NCI-H510A (cell line): ENCODE results near the gene PGBD1.
A peak's percentile ranks its signal among the peaks of the same experiment; 100 is the strongest.

ENCODE experiments used
- DNase-seq: peaks from one replicate; lab custom pipeline; 2025; lab: John Stamatoyannopoulos, UW

The PGBD1 gene

DNA sequence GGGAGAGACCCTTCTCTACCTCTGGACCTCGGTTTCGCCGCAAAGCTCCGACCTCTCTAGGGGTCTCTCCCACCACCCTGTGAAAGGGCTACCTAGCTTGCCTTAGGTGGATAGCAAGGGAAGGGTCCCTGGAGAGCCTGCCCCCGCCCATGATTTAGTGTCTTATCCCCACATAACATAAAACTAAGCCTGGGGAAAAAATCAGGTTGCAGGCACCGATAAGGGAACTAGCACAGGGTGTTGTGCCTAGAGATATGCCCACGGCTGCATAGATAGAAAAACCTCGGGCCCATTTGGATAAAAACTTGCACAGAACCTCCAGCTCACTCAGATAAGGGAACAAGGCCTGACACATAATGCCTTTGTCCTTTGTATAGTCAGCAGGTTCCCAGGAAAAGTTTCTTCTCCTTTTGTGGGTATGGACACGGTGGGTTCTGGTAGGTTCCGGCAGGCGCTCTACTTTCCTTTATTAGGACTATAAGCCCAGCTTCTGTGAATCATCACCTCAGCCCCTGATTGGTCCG is 53.7 kb downstream of the PGBD1 start:
- DNase-seq: no peak

DNA sequence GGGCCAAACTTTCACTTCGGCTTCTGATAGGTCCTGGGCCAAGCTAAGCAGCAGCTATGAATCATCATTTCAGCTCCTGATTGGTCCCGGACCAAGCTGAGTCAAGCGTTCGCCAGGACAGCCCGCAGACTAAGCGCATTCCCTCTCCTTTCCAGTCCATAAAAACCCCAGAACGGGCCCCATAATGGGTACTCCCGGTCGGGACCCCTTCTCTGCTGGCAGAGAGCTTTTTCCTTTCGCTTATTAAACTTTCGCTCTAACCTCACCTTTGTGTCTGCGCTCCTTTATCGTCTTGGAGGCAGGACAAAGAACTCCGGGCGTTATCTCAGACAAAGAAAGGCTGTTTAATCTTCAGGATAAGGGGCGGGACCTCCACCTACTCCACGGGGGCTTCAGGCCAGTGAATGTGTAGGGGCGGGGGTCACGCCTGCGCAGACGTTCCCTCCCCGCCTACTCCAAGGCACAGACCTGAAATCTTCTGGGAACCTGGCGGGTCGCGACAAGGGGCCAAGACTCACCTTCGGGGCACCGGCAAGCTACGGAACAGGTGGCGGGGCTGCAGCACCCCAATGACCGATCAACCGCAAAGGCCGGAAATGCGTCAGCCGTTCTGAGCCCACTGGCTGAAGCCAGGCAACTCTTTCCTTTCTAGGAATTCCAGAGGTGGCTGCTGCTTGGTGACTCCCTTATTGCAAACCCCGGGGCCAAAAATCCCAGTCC is 54.4 kb downstream of the PGBD1 start, which contains the start of gene ZSCAN31:
Gene ZSCAN31, minus strand, starts transcription at position 585 of the 720 bp plus-strand sequence. CDS start 6,465 bp downstream, outside the sequence.
- DNase-seq: no peak

DNA sequence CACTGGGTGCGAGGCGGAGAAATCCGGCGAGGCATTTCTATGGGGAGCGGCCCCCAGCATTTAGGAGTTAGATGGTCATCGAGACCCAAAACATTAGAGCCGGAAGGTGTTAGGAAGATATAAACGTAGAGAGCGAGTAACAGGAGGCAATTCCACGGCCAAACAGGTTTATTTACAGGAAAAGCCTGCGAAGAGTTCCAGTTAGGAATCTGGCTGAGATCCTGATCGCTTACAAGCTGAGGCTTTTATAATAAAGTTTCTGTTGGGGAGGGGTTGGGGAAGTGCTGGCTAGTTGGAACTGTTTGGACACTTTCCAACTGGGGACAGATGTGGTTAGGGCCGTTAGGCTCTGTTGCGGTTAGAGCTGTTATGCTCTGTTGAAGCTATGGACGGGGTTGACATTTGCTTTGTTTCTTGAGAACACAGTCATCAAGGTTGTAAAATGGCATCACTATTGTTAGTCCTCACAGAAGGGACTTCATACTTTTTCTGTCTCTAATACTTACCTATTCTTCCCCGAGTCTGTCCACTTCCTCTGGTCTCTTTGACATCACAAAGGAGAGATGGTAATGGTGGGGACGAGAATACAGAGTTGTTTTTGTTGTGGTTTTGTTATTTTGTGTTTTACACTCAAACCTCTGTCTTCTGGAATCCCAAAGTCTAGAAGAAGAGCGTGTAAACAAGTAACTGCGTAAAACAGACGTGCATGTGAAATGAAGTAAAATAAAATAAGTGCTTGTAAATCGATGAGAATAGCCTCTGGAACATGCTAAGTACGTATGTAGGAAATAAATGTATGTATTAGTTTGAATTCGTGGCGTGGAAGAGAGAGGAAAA is 55.1 kb downstream of the PGBD1 start:
- peak; percentile 10 for DNase-seq

DNA sequence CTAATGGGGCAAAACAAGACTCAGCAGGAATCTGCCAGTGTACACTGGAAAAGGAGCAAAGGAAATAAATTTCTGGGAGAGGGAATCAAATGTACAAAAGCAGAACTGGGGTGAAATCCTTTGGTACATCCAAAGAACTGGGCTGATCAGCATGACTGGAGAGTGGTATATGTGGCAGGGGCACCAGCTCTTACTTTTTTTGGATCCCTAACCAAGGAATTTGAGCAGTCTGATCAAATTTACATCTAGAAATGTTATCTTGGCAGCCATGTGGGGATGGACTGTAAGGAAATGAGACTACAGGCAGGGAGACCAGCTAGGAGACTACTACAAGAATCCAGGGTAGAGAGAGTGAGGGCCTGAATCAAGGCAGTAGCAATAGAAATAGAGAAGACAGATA is 55.7 kb downstream of the PGBD1 start:
- DNase-seq: no peak

DNA sequence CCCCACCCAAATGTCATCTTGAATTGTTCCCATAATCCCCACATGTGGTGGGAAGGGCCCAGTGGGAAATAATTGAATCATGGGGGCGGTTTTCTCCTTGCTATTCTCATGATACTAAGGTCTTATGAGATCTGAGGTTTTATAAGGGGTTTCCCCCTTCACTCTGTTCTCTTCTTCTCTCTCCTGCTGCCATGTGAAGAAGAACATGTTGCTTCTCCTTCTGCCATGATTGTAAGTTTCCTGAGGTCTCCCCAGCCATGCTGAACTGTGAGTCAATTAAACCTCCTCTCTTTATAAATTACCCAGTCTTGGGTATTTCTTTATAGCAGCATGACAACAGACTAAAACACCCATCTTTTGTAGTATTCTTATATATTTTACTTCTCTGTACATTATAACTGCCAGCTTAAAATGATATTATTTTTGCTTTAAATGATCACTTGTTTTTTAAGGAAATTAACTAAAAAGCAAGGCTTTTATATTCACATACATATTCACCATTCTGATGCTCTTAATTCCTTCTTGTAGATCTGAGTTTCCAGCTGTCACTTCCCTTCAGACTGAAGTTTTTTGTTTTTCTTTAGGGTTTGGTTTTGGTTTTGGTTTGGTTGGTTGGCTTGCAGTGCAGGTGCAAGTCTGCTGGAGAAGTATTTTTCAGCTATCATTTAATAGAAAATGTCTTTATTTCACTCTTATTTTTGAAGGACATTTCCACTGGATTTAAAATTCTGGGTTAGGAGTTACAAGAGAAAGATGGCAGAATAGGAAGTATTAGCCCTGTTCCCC is 59.1 kb downstream of the PGBD1 start:
- DNase-seq: no peak

DNA sequence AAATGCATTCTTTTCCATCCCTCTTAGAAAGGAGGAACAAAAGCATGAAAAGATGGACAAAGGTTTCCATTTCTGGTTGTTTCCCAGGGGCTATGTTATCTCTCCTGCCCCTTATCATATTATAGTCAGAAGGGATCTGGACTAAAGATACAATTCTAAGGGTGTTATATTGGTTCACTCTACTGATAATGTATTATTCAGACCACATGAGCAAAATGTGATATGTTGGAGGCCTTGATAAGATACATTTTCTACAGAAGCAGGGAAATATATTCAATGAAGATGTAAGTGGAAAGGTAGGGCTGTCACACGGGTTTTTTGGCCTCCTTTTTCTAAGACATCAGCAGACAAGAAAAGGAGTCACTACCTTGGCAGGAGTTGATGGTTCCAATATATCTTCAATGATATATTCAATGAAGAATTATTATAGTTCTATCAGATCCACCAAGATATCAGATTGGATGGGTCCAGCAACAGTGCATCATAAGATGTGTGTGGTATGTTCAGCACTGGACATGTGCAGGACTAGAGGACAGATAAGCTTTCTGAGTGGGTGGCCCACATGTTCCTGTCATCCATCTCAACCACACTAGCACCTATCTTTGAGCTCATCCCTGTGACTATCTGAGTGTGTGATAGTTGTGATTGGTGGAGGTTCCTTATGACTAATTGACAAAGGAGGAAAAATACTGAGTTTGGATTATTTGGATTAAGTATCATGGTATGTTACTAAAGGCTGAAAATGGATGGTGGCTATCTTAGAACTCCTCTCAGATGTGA is 62.7 kb downstream of the PGBD1 start:
- DNase-seq: no peak

DNA sequence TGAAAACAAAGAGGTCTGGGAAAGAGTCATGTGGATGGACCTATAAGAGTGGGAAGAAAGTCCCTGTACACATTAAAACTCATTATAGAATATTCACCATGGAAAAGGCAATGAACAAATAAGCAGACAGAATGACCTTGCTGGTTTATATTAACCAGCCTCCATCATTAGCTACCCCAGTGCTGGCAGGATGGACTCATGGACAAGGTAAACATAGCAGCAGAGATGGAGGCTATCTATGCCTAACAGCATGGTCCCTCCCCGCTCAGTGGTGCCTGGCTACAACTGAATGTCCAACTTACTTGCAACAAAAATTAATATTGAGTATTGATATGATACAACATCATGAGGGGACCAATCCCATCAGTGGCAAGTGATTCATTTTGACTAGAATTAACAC is 63.8 kb downstream of the PGBD1 start:
- no peak for DNase-seq

DNA sequence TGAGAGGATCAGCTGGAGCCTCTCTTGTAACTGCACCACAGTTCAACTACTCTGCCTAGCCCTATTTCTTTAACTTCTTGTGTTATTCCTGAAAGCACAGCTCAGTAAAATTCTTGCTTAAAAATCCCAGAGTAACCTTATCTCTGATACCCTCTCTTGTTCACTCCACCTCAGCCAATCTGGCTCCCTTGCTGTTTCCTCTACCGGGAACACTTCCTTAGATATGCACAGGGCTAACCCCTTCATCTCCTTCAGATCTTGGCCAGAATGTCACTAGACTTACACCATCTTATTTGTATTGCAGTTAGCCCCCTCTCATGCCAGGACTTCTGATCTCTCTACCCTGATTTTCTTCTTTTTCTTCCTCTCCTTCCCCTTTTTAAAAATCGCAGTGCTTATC is 65.7 kb downstream of the PGBD1 start:
- no peak for DNase-seq

DNA sequence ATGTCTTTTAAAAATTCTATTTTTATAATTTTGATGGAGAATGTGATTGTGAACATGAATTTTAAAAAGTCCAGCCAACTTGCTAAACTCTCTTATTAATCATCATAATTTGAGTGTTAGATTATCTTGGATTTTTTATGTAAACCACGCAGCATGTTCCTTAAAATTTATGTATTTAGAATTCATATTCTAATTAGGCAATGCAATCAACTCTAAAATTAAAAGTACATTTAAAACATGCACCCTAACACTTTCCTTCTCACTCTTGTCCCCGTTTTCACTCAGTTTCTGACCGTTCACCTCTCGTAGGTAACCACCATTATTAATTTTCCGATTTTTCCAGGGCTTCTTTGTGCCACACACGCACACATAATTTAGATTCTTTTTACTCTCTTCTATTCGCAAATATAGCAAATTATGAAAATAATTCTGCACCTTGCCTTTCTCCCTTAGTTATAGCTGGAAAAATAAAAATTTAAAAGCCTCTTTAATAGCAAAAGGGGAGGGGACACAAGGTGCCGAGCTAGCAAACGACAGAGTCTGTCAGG is 68.0 kb downstream of the PGBD1 start:
- no peak for DNase-seq

DNA sequence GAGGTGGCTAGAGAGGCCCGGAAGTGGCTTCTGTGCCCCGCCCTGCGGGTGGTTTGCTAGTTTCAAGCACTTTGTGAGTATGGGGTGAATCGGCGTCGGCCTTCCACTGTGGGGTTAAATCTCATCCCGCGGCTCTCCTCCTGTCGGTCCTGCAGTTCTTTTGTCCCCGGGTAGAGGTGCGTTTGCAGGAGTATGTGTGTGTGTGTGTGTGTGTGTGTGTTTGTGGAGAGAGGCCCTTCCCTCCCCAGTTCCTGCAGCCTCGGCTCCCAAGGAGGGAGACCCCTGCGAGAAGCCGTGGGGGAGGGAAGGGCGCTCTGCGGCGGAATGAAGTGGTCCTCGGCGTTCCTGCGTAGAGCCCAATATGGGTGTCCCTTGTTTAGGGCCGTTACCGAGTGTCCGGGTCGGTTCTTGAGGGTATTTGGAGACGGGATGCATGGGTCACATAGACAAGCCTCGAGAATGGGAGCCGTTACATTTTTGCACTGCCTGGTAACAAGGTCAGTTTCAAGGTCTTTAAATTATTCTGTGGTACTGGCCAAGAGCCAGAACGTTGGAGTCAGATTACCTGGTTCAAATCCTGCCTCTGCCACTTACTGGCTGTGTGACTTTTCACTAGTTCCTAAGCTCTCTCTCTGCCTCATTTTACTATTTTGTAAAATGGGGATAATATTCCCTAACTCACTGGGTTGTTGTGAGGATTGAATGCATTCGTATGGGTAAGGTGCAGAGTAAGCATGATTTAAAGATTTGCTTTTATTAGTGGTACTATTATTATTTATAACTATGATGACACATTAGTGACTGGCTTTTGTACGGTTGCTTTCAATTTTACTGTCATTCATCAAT is 68.7 kb downstream of the PGBD1 start, which contains the start of gene ZKSCAN3:
Gene ZKSCAN3, plus strand, starts transcription at position 56 of the 846 bp plus-strand sequence. CDS start 9,640 bp downstream, outside the sequence.
- DNase-seq: peak; percentile 75

DNA sequence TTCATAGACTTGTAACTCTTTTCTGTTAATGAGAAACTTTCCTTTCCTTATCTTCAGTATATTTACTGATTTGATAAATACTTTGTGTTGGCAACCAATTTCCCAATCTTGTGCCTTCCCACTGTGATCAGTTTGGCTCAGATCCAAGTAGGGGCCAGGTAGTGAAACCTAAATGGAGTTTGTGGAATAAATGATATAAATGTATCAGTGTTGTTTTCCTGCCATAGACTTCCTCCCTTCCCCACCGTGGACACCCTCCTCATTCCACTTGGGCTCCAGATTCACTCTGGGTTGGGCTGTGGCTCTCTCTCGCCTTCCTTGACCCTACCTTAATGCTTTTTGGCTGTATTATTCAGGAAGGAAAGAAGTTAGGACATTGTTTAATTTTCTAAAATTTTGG is 69.7 kb downstream of the PGBD1 start:
- DNase-seq: no peak

DNA sequence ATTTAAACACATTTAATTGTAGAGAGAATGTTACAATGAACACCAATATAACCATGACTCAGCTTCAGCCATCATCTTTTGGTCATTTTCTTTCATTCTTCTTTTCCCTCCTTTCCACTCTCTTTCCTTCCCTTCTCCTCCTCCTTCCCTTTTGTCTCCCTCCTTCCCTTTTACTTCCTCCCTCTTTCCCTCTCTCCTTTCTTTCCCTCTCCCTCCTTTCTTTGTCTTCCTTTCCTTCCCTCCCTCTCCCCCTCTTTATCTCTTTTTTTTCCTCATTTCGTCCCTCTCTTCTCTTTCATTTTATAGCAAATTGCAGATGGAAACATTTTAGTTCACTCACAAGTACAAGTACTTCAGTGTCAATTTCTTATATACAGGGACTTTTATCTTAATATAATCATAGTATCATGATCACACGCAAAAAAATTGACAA is 70.1 kb downstream of the PGBD1 start:
- no peak for DNase-seq
